K562 (cell line): ENCODE data around the gene SLC25A21. TPM values are rescaled to one million over a fixed set of nuclear protein-coding genes. Genes with fewer than 3 reads are reported as not detected.

Source experiments
- ATAC-seq: fragments of 200-7000 bp; cut with Tn5 transposase; 3 replicates; pipeline ENCODE4 v1.9.1; 2020; ENCODE audit warnings: moderate library complexity
- BruUV-seq: library from RNA; stranded (reverse); fragments of 400-500 nt; replicated peaks from 2 replicates; lab custom pipeline; 2021; lab: Mats Ljungman, UMichigan
- CTCF ChIA-PET: fragments of 300-600 bp; formaldehyde crosslinking; extraction: SDS; loops from one replicate; lab custom pipeline; 2021; ENCODE audit warnings: low intra/inter-chr PET ratio; lab: Yijun Ruan, JAX
- POLR2A ChIA-PET: fragments of 300-600, 350-650 bp; sonication (Branson Sonifier 250); formaldehyde crosslinking; extraction: SDS; loops from one replicate; lab custom pipeline; 2021; ENCODE audit warnings: antibody characterized with exemption, inconsistent platforms; lab: Yijun Ruan, JAX
- DNase-seq, 4 experiments: peaks; one replicate each; pipeline versions ENCODE4 v3.0.0 to v3.0.0-alpha.2; 2011 to 2018; ENCODE audit warnings: low spot score in 3 of 4, mixed read lengths in 3 of 4; ENCODE audit errors: extremely low read depth in 1 of 4
- FAIRE-seq: peaks from 2 replicates; lab custom pipeline; 2011; peaks lifted over from hg19 to GRCh38; lab: Jason Lieb, UNC
- H2AFZ ChIP-seq: 2 replicates; pipeline ENCODE4 v1.6.0; 2011; ENCODE audit warnings: low read depth, low read length, control low read depth, inconsistent platforms
- H3K27ac ChIP-seq: fragments of 200-600 bp; 3 replicates; pipeline ENCODE4 v1.8.0; 2011; ENCODE audit warnings: low read depth, mild to moderate bottlenecking, control low read depth, inconsistent platforms, low read length, moderate library complexity, mixed read lengths; ENCODE audit errors: extremely low read depth
- H3K27me3 ChIP-seq, 2 experiments: fragments of 300-600 bp in 1 of 2; 2 replicates in 1 of 2; 3 replicates in 1 of 2; pipeline versions ENCODE4 v1.6.0 to v1.8.0; 2011; ENCODE audit warnings: inconsistent platforms in 2 of 2, low read length in 2 of 2, mild to moderate bottlenecking in 1 of 2, mixed read lengths in 1 of 2, moderate library complexity in 1 of 2; ENCODE audit not compliant: control insufficient read depth in 2 of 2, insufficient read depth in 2 of 2
- H3K36me3 ChIP-seq: fragments of 300-600 bp; 3 replicates; pipeline ENCODE4 v1.8.0; 2011; ENCODE audit warnings: mild to moderate bottlenecking, low read length, inconsistent platforms; ENCODE audit not compliant: control insufficient read depth, insufficient read depth
- H3K4me1 ChIP-seq, 2 experiments: fragments of 200-600 bp in 1 of 2; replicated peaks in 1 of 2; 2 replicates in 1 of 2; 3 replicates in 1 of 2; pipeline versions ENCODE4 v1.5.1 to v1.8.0; 2011; ENCODE audit warnings: inconsistent platforms in 2 of 2, low read length in 2 of 2, mild to moderate bottlenecking in 1 of 2, mixed read lengths in 1 of 2, moderate library complexity in 1 of 2; ENCODE audit not compliant: control insufficient read depth in 2 of 2, insufficient read depth in 2 of 2
- H3K4me2 ChIP-seq: 2 replicates; pipeline ENCODE4 v1.6.1; 2011; ENCODE audit warnings: low read length, control low read depth, inconsistent platforms, mixed read lengths; ENCODE audit not compliant: insufficient read depth
- H3K4me3 ChIP-seq: fragments of 200-600 bp; sonication (generic), shearing (Covaris generic); 2 replicates; pipeline ENCODE4 v1.5.1; 2016; ENCODE audit warnings: control low read depth, inconsistent platforms
- H3K79me2 ChIP-seq: fragments of 200-600 bp; 3 replicates; pipeline ENCODE4 v1.8.0; 2011; ENCODE audit warnings: low read length, inconsistent platforms; ENCODE audit not compliant: control insufficient read depth, insufficient read depth
- H3K9ac ChIP-seq, 2 experiments: 2 replicates each; pipeline versions ENCODE4 v1.6.0 to v1.6.1; 2011; ENCODE audit warnings: low read depth in 2 of 2, low read length in 2 of 2, control low read depth in 1 of 2, inconsistent platforms in 1 of 2, mild to moderate bottlenecking in 1 of 2, mixed read lengths in 1 of 2; ENCODE audit not compliant: insufficient read depth in 1 of 2
- H3K9me1 ChIP-seq: one replicate; pipeline ENCODE4 v1.6.0; 2011; ENCODE audit warnings: inconsistent platforms, mild to moderate bottlenecking, low read length, moderate library complexity; ENCODE audit not compliant: control insufficient read depth, insufficient read depth
- H3K9me3 ChIP-seq: replicated peaks from 2 replicates; pipeline ENCODE4 v1.5.1; 2011; ENCODE audit warnings: low read depth, low read length, inconsistent platforms; ENCODE audit not compliant: control insufficient read depth, insufficient read depth
- H4K20me1 ChIP-seq: replicated peaks from 2 replicates; pipeline ENCODE4 v1.6.1; 2011; ENCODE audit warnings: low read length, inconsistent platforms, mixed read lengths; ENCODE audit not compliant: control insufficient read depth, insufficient read depth
- CBFB ChIP-seq: sonication (generic); formaldehyde crosslinking; IDR thresholded peaks from 2 replicates; pipeline ENCODE4 v1.4.0; 2020; ENCODE audit warnings: mild to moderate bottlenecking, missing genetic modification reagents
- DDX20 ChIP-seq: fragments of 450-650 bp; IDR thresholded peaks from 2 replicates; pipeline ENCODE4 v1.6.1; 2016; ENCODE audit warnings: missing genetic modification characterization, low read depth, mild to moderate bottlenecking, missing compliant biosample characterization, moderate library complexity
- KHSRP ChIP-seq: fragments of 450-650 bp; IDR thresholded peaks from 2 replicates; pipeline ENCODE4 v1.6.1; 2017
- PRMT5 ChIP-seq: sonication (generic); formaldehyde crosslinking; IDR thresholded peaks from 2 replicates; pipeline ENCODE4 v1.5.0; 2020; ENCODE audit warnings: missing genetic modification reagents
- WHSC1 ChIP-seq: IDR thresholded peaks from one replicate; pipeline ENCODE4 v1.6.1; 2012; ENCODE audit warnings: low read length, control low read depth, inconsistent platforms
- ZNF311 ChIP-seq: fragments of 250-450 bp; sonication (Bioruptor Pico); IDR thresholded peaks from 2 replicates; pipeline ENCODE4 v1.4.0; 2020; ENCODE audit warnings: mild to moderate bottlenecking, moderate library complexity
- WGBS: fragments of 100-300 bp; shearing (Covaris generic); methylation state at CpG from one replicate; pipeline ENCODE4 v1.1.6; 2016; ENCODE audit warnings: low coverage, mixed read lengths; ENCODE audit not compliant: insufficient coverage; ENCODE audit errors: missing lambda C conversion rate; 5-methylcytosine and 5-hydroxymethylcytosine counted together
- in situ Hi-C: fragments of 300-500 bp; cut with MboI; formaldehyde crosslinking; loops from 4 replicates; pipeline ENCODE4 v1.15.0; 2018; ENCODE audit warnings: inconsistent platforms, mixed read lengths
- intact Hi-C: fragments of 100-400 bp; cut with micrococcal nuclease; formaldehyde crosslinking; loops from 2 replicates; pipeline ENCODE4 v1.14.2; 2022
- polyA plus RNA-seq, 8 experiments: library from polyadenylated mRNA; depleted of rRNA in 4 of 8; stranded (reverse) in 5 of 8; unstranded in 3 of 8; fragments of >200 nt; fragmentation: Nextera tagmentation in 2 of 8; fragmentation: Illumina TruSeq in 1 of 8; extraction: Ambion mirVana in 2 of 8; extraction: Trizol in 1 of 8; gene quantifications; 2 replicates each; pipeline versions ENCODE4 v1.2.1 to v1.2.3, GENCODE V29; 2011 to 2014; ENCODE audit warnings: inconsistent platforms in 1 of 8, missing spikeins in 1 of 8
- total RNA-seq, 7 experiments: library from RNA; depleted of rRNA in 6 of 7; stranded (reverse); fragments of >200 nt in 6 of 7; fragmentation: Illumina TruSeq in 2 of 7; extraction: Trizol in 2 of 7; gene quantifications; 2 replicates each; pipeline versions ENCODE4 v1.2.1 to v1.2.3, GENCODE V29; 2011 to 2021; ENCODE audit warnings: low replicate concordance in 1 of 7
- TF ChIP-seq, protein P1 (sequence below), 2 experiments: IDR thresholded peaks in 1 of 2; conservative IDR thresholded peaks in 1 of 2; 2 replicates each; pipeline ENCODE4 v1.6.1; 2016; ENCODE audit warnings: low read depth in 2 of 2, mild to moderate bottlenecking in 1 of 2, missing compliant biosample characterization in 1 of 2, missing genetic modification characterization in 1 of 2, moderate library complexity in 1 of 2
- TF ChIP-seq, protein P2 (sequence below): fragments of 150-350 bp; conservative IDR thresholded peaks from 2 replicates; pipeline ENCODE4 v1.6.1; 2014; ENCODE audit warnings: low read length

The SLC25A21 gene
- total and polyA plus RNA-seq, 9 of the 15 experiments (the other 6 are each of a cell fraction or from before 2014, with no cell fraction given), result 15.2 to 46.7 (median 28.7) TPM

DNA sequence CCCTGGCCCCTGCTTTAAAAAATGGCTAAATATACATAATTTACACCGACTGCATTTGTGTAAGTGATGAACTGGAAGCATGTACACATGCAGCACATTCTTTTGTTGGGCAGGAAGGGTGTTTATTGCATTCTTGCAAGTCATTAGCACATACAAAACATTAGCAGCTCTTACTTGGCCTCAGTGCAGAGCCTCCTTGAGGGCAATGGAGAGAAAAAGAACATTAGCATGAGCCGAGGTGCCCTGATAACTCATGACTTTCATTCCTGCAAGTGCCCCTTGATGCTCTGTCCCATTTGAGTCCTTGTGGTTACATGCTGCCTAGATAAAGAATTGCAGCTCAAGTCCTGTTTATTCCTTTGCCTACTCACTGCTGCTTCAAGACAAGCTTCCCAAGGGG lies 448.9 kb downstream of the SLC25A21 start:
- FAIRE-seq (no peak), ATAC-seq (no peak), DNase-seq (no peak)
- peaks cover 3% of the 10 kb centered on the region; the same call in 1 of the 3 replicates for H3K36me3 ChIP-seq
- ChIA-PET POLR2A (interaction anchor here (0.9 kb wide), 1 partner anchor 15 kb away, joined by 3 read pairs; no protein-coding TSS in a partner anchor), CTCF (no interaction called here)
- TF ChIP-seq ZNF311 (CRISPR knock-in tag) (no peak), WHSC1 (no peak), KHSRP (no peak), PRMT5 (no peak), DDX20 (tag) (no peak)
- H3K27me3 ChIP-seq, result no peaks in the 10 kb centered on the region
- in situ Hi-C loops (no loop called here), intact Hi-C loops (no loop called here)
- H3K79me2 ChIP-seq, result no peaks in the 10 kb centered on the region
- no TSS peak for BruUV-seq
- no peaks in the 10 kb centered on the region for H4K20me1 ChIP-seq
- no peaks in the 10 kb centered on the region for H3K9me1 ChIP-seq
- no peak overlapping the region for H3K27ac ChIP-seq
- H3K9me3 ChIP-seq, result no peaks in the 10 kb centered on the region
- no peak overlapping the region for H3K4me3 ChIP-seq
- H3K4me2 ChIP-seq, result no peak overlapping the region
- WGBS, result 73% methylated on average over 2 of the region's 2 CpGs
- H2AFZ ChIP-seq, result no peak overlapping the region
- H3K9ac ChIP-seq, result no peak overlapping the region
- no peaks in the 10 kb centered on the region; a peak in 1 of 5 replicates for H3K4me1 ChIP-seq

DNA sequence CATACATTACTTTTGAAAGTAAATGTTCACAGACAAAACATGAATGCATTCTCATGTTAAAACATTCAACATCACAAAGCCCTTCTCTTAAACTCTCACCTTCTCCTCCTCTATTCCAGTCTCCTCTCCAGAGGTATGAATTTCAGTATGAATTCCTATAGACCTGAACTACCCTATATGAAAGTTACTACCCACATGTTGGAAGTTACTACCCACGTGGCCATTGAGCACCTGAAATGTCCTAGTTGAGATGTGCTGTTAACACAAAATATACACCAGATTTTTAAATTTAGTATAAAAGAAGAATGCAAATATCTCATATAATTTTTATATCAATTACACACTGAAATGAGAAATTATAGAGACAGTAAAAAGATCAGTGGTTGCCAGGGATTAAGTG lies 450.5 kb downstream of the SLC25A21 start:
- H2AFZ ChIP-seq, result no peak overlapping the region
- ChIA-PET POLR2A (no interaction called here), CTCF (no interaction called here)
- in situ Hi-C loops, result no loop called here
- 67% methylated on average over 1 of the region's 1 CpG for WGBS
- no TSS peak for BruUV-seq
- peaks cover 3% of the 10 kb centered on the region; the same call in 1 of the 3 replicates for H3K36me3 ChIP-seq
- DNase-seq (no peak), ATAC-seq (no peak), FAIRE-seq (no peak)
- no peak overlapping the region for H3K27ac ChIP-seq
- no peaks in the 10 kb centered on the region for H3K9me3 ChIP-seq
- intact Hi-C loops, result no loop called here
- H3K9me1 ChIP-seq, result no peaks in the 10 kb centered on the region
- H4K20me1 ChIP-seq, result no peaks in the 10 kb centered on the region
- no peak overlapping the region for H3K4me3 ChIP-seq
- no peaks in the 10 kb centered on the region for H3K27me3 ChIP-seq
- H3K4me1 ChIP-seq, result no peaks in the 10 kb centered on the region; a peak in 1 of 5 replicates
- no peak overlapping the region for H3K9ac ChIP-seq
- no peak overlapping the region for H3K4me2 ChIP-seq
- no peaks in the 10 kb centered on the region for H3K79me2 ChIP-seq
- TF ChIP-seq, protein P1, sequence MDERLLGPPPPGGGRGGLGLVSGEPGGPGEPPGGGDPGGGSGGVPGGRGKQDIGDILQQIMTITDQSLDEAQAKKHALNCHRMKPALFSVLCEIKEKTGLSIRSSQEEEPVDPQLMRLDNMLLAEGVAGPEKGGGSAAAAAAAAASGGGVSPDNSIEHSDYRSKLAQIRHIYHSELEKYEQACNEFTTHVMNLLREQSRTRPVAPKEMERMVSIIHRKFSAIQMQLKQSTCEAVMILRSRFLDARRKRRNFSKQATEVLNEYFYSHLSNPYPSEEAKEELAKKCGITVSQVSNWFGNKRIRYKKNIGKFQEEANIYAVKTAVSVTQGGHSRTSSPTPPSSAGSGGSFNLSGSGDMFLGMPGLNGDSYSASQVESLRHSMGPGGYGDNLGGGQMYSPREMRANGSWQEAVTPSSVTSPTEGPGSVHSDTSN (CRISPR knock-in tag; IDR thresholded peaks at IDR 0.05; ENCODE audit: low read depth), result no peak
- TF ChIP-seq, protein P1 (tag; conservative IDR thresholded peaks at IDR 0.05; ENCODE audit: low read depth), result no peak
- TF ChIP-seq CBFB (CRISPR knock-in tag), result no peak
- TF ChIP-seq, protein P2, sequence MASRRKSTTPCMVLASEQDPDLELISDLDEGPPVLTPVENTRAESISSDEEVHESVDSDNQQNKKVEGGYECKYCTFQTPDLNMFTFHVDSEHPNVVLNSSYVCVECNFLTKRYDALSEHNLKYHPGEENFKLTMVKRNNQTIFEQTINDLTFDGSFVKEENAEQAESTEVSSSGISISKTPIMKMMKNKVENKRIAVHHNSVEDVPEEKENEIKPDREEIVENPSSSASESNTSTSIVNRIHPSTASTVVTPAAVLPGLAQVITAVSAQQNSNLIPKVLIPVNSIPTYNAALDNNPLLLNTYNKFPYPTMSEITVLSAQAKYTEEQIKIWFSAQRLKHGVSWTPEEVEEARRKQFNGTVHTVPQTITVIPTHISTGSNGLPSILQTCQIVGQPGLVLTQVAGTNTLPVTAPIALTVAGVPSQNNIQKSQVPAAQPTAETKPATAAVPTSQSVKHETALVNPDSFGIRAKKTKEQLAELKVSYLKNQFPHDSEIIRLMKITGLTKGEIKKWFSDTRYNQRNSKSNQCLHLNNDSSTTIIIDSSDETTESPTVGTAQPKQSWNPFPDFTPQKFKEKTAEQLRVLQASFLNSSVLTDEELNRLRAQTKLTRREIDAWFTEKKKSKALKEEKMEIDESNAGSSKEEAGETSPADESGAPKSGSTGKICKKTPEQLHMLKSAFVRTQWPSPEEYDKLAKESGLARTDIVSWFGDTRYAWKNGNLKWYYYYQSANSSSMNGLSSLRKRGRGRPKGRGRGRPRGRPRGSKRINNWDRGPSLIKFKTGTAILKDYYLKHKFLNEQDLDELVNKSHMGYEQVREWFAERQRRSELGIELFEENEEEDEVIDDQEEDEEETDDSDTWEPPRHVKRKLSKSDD, result no peak
